OCI-LY7 (cell line): ENCODE data around the gene CNGA2. TPM values are rescaled to one million over a fixed set of nuclear protein-coding genes. Genes with fewer than 3 reads are reported as not detected.

Experiments used
- BruUV-seq: library from RNA; stranded (reverse); fragments of 400-500 nt; replicated peaks from 2 replicates; lab custom pipeline; 2021; lab: Mats Ljungman, UMichigan
- CTCF ChIA-PET: fragments of 300-600 bp; sonication (Branson Sonifier 250); formaldehyde crosslinking; loops from one replicate; lab custom pipeline; 2022; ENCODE audit warnings: antibody characterized with exemption; ENCODE audit not compliant: unreplicated experiment; lab: Charles Lee
- POLR2A ChIA-PET: fragments of 300-600 bp; sonication (Branson Sonifier 250); formaldehyde crosslinking; loops from one replicate; lab custom pipeline; 2022; ENCODE audit warnings: antibody characterized with exemption; lab: Charles Lee
- DNase-seq: peaks from one replicate; pipeline ENCODE4 v3.0.0-alpha.2; 2015; ENCODE audit warnings: low spot score
- H2AFZ ChIP-seq: fragments of 200-600 bp; sonication (generic), shearing (Covaris generic); 2 replicates; pipeline ENCODE4 v1.6.1; 2014; ENCODE audit warnings: mild to moderate bottlenecking, antibody characterized with exemption, low read length, moderate library complexity
- H3K27ac ChIP-seq: fragments of 200-600 bp; sonication (generic); 2 replicates; pipeline ENCODE4 v1.5.1; 2014; ENCODE audit warnings: mixed run types, low read depth, mild to moderate bottlenecking, moderate library complexity, low read length, inconsistent platforms; ENCODE audit not compliant: poor library complexity, severe bottlenecking
- H3K36me3 ChIP-seq: fragments of 200-600 bp; sonication (generic); 2 replicates; pipeline ENCODE4 v1.6.1; 2014; ENCODE audit warnings: mild to moderate bottlenecking, antibody characterized with exemption, low read length, moderate library complexity, mixed read lengths; ENCODE audit not compliant: insufficient read depth
- H3K4me1 ChIP-seq: fragments of 200-600 bp; sonication (generic); 2 replicates; pipeline ENCODE4 v1.5.1; 2014; ENCODE audit warnings: mild to moderate bottlenecking, low read length; ENCODE audit not compliant: insufficient read depth, poor library complexity, severe bottlenecking
- H3K4me2 ChIP-seq: fragments of 200-600 bp; sonication (generic); 2 replicates; pipeline ENCODE4 v1.6.1; 2014; ENCODE audit warnings: mild to moderate bottlenecking, low read length
- H3K4me3 ChIP-seq: fragments of 200-600 bp; sonication (generic); 2 replicates; pipeline ENCODE4 v1.5.1; 2014; ENCODE audit warnings: mild to moderate bottlenecking, low read depth, low read length; ENCODE audit not compliant: poor library complexity, severe bottlenecking
- H3K79me2 ChIP-seq: fragments of 200-600 bp; sonication (generic); 2 replicates; pipeline ENCODE4 v1.6.1; 2016; ENCODE audit warnings: low read depth, mild to moderate bottlenecking, low read length, moderate library complexity, mixed read lengths; ENCODE audit not compliant: insufficient read depth
- H3K9me2 ChIP-seq: fragments of 200-600 bp; sonication (generic); 2 replicates; pipeline ENCODE4 v1.6.1; 2016; ENCODE audit warnings: mild to moderate bottlenecking, low read length, mixed read lengths; ENCODE audit not compliant: insufficient read depth
- H3K9me3 ChIP-seq: fragments of 200-600 bp; sonication (generic); 2 replicates; pipeline ENCODE4 v1.6.1; 2014; ENCODE audit warnings: mild to moderate bottlenecking, mixed run types, low read length, mixed read lengths
- H4K20me1 ChIP-seq: fragments of 200-600 bp; sonication (generic); 2 replicates; pipeline ENCODE4 v1.6.1; 2014; ENCODE audit warnings: mild to moderate bottlenecking, antibody characterized with exemption, low read length, moderate library complexity, mixed read lengths; ENCODE audit not compliant: insufficient read depth
- EZH2phosphoT487 ChIP-seq: fragments of 200-600 bp; sonication (generic); IDR thresholded peaks from 2 replicates; pipeline ENCODE4 v1.6.1; 2018; ENCODE audit warnings: low read depth, borderline replicate concordance, mild to moderate bottlenecking, mixed run types, antibody characterized with exemption, low read length, moderate library complexity, mixed read lengths
- intact Hi-C: fragments of 100-400 bp; cut with micrococcal nuclease; formaldehyde crosslinking; loops from one replicate; pipeline ENCODE4 v1.10.0; 2022; ENCODE audit not compliant: unreplicated experiment
- total RNA-seq, 2 experiments: library from RNA; depleted of rRNA in 1 of 2; stranded (reverse); fragments of >200 nt in 1 of 2; shearing (Covaris generic) in 1 of 2; gene quantifications; 2 replicates each; pipeline ENCODE4 v1.2.3, GENCODE V29; 2014 to 2022
- TF ChIP-seq, protein P1 (sequence below): fragments of 200-600 bp; sonication (generic); conservative IDR thresholded peaks from 2 replicates; pipeline ENCODE4 v1.5.1; 2014; ENCODE audit warnings: mild to moderate bottlenecking, antibody characterized with exemption, low read length, moderate library complexity, mixed read lengths

CNGA2 gene
- total RNA-seq, 2 experiments from 2014 or later: not detected

DNA sequence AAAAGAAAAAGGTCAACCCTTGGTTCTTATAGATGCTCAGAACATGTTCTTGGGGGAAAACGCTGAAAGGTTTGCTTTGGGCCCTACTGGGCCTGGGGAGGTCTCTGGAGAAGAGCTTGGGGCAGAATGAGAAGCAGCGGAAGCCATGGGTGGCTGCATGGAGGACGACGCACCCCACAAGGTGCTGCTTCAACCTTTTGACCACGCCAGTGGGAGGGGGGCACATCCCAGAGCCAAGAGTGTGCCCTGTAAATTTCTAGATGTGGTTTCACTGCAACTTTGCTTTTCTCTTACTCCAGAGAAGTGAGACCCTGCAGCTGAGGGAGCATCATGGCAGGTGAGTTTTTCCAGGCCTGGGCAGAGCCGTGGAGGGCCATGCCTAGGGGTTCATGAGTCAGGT is 36.1 kb upstream of the CNGA2 start:
- no peak overlapping the region for H3K4me3 ChIP-seq
- H3K4me2 ChIP-seq: no peak overlapping the region
- TF ChIP-seq, protein P1, sequence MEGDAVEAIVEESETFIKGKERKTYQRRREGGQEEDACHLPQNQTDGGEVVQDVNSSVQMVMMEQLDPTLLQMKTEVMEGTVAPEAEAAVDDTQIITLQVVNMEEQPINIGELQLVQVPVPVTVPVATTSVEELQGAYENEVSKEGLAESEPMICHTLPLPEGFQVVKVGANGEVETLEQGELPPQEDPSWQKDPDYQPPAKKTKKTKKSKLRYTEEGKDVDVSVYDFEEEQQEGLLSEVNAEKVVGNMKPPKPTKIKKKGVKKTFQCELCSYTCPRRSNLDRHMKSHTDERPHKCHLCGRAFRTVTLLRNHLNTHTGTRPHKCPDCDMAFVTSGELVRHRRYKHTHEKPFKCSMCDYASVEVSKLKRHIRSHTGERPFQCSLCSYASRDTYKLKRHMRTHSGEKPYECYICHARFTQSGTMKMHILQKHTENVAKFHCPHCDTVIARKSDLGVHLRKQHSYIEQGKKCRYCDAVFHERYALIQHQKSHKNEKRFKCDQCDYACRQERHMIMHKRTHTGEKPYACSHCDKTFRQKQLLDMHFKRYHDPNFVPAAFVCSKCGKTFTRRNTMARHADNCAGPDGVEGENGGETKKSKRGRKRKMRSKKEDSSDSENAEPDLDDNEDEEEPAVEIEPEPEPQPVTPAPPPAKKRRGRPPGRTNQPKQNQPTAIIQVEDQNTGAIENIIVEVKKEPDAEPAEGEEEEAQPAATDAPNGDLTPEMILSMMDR: no peak
- no peak for TF ChIP-seq EZH2phosphoT487
- no peaks in the 10 kb centered on the region for H3K79me2 ChIP-seq
- intact Hi-C loops: no loop called here
- H3K36me3 ChIP-seq: no peaks in the 10 kb centered on the region
- no TSS peak for BruUV-seq
- no peaks in the 10 kb centered on the region for H4K20me1 ChIP-seq
- H3K27ac ChIP-seq: no peak overlapping the region
- no peak for DNase-seq
- no peaks in the 10 kb centered on the region for H3K9me2 ChIP-seq
- no peaks in the 10 kb centered on the region for H3K9me3 ChIP-seq
- no peaks in the 10 kb centered on the region for H3K4me1 ChIP-seq
- CTCF ChIA-PET: no interaction called here
- POLR2A ChIA-PET: no interaction called here
- no peak overlapping the region for H2AFZ ChIP-seq

- no peaks in the 10 kb centered on the region for H3K4me1 ChIP-seq
- H3K4me2 ChIP-seq: no peak overlapping the region
- no peaks in the 10 kb centered on the region for H4K20me1 ChIP-seq
- no peak overlapping the region for H3K27ac ChIP-seq
- no peak overlapping the region for H2AFZ ChIP-seq
- H3K9me3 ChIP-seq: no peaks in the 10 kb centered on the region
- TF ChIP-seq, protein P1: no peak
- TF ChIP-seq EZH2phosphoT487: no peak
- no peaks in the 10 kb centered on the region for H3K9me2 ChIP-seq
- intact Hi-C loops: no loop called here
- no peak overlapping the region for H3K4me3 ChIP-seq
- no TSS peak for BruUV-seq
- POLR2A ChIA-PET: no interaction called here
- H3K79me2 ChIP-seq: no peaks in the 10 kb centered on the region
- CTCF ChIA-PET: no interaction called here
- no peak for DNase-seq
- H3K36me3 ChIP-seq: no peaks in the 10 kb centered on the region
These were observed 34.8 kb upstream of the CNGA2 start for GRCh38 chrX:151699746-151700145.

DNA sequence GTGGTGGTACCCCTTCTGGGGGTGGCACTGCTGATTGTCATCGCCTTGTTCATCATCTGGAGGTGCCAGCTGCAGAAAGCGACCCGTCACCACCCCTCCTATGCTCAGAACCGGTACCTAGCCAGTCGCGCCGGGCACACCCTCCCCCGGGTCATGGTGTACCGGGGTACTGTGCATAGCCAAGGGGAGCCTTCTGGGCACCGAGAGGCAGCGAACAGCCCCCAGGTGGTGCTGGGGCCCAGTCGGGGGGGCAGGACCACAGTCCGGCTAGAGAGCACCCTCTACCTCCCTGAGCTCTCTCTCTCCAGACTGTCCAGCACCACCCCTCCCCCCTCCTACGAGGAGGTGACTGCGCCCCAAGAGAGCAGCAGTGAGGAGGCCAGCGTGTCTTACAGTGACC is 34.0 kb upstream of the CNGA2 start:
- BruUV-seq: no TSS peak
- Histone ChIP-seq H3K27ac (no peak overlapping the region), H3K4me2 (no peak overlapping the region), H3K9me3 (no peaks in the 10 kb centered on the region), H3K79me2 (no peaks in the 10 kb centered on the region), H2AFZ (no peak overlapping the region), H3K36me3 (no peaks in the 10 kb centered on the region), H3K9me2 (no peaks in the 10 kb centered on the region), H4K20me1 (no peaks in the 10 kb centered on the region), H3K4me3 (no peak overlapping the region), H3K4me1 (no peaks in the 10 kb centered on the region)
- intact Hi-C loops: no loop called here
- TF ChIP-seq, protein P1: no peak
- TF ChIP-seq EZH2phosphoT487: no peak
- ChIA-PET POLR2A (no interaction called here), CTCF (no interaction called here)
- DNase-seq: no peak
